ENCODE measurements around the gene DYNC1H1.

DNA sequence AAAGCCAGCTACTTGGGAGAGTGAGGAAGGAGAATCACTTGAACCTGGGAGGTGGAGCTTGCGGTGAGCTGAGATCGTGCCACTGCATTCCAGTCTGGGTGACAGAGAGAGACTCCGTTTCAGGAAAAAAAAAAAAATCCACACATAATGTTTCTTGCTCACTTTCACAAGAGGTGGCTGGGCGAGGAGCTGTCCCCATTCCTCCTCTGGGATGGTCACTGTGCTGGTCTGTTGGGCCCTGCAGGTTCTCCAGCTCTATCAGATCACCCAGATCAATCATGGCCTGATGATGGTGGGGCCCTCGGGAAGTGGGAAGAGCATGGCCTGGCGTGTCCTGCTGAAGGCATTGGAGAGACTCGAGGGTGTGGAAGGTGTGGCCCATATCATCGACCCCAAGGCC, 47.3 kb downstream of the DYNC1H1 start:
- TF ChIP-seq EZH2 (IDR thresholded peaks at IDR 0.05; ENCODE audit: low read length, missing control alignments), result no peak
- TF ChIP-seq, protein P1, sequence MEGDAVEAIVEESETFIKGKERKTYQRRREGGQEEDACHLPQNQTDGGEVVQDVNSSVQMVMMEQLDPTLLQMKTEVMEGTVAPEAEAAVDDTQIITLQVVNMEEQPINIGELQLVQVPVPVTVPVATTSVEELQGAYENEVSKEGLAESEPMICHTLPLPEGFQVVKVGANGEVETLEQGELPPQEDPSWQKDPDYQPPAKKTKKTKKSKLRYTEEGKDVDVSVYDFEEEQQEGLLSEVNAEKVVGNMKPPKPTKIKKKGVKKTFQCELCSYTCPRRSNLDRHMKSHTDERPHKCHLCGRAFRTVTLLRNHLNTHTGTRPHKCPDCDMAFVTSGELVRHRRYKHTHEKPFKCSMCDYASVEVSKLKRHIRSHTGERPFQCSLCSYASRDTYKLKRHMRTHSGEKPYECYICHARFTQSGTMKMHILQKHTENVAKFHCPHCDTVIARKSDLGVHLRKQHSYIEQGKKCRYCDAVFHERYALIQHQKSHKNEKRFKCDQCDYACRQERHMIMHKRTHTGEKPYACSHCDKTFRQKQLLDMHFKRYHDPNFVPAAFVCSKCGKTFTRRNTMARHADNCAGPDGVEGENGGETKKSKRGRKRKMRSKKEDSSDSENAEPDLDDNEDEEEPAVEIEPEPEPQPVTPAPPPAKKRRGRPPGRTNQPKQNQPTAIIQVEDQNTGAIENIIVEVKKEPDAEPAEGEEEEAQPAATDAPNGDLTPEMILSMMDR (conservative IDR thresholded peaks at IDR 0.05 in 1 of 2, IDR thresholded peaks at IDR 0.05 in 1 of 2; ENCODE audit: low read depth in 1 of 2, low read length in 2 of 2), result no peak

Measured in fibroblast of lung (primary cell).